HG03354 (cell line): ENCODE measurements around the gene OR2A1.
A peak's percentile ranks its signal among the peaks of the same experiment; 100 is the strongest.
"Not testable (repeated sequence)": the region's sequence is repeated elsewhere in the genome, so short reads cannot be mapped to it uniquely, and the experiment has no call there.

Source experiments
- ATAC-seq: cut with Tn5 transposase; IDR thresholded peaks from one replicate; pipeline ENCODE4 v1.9.1; 2021; ENCODE audit warnings: mild to moderate bottlenecking; ENCODE audit not compliant: unreplicated experiment, poor library complexity, severe bottlenecking

OR2A1 gene

GRCh38 chr7:144311872-144312469 lies at the start of gene OR2A1:
Gene OR2A1, plus strand, starts transcription at chr7:144312419. Its CDS starts 5,706 bp downstream, at chr7:144318125.
- ATAC-seq, result not testable (repeated sequence)

GRCh38 chr7:144264692-144265091 lies 47.5 kb upstream of the OR2A1 start, which contains the start of gene OR2A7:
Gene OR2A7, minus strand, starts transcription at chr7:144264792. Its CDS starts 5,164 bp downstream, at chr7:144259628.
- not testable (repeated sequence) for ATAC-seq

GRCh38 chr7:144269188-144269587 lies 43.0 kb upstream of the OR2A1 start, which contains the start of gene CTAGE8:
Gene CTAGE8, minus strand, starts transcription at chr7:144269288. Its CDS starts 38 bp downstream, at chr7:144269250.
- not testable (repeated sequence) for ATAC-seq

GRCh38 chr7:144275281-144275680 lies 36.9 kb upstream of the OR2A1 start:
- ATAC-seq, result not testable (repeated sequence)

GRCh38 chr7:144280010-144280409 lies 32.2 kb upstream of the OR2A1 start:
- ATAC-seq, result peak; percentile 66

- not testable (repeated sequence) for ATAC-seq
These were observed 30.2 kb upstream of the OR2A1 start for GRCh38 chr7:144281981-144282380.

GRCh38 chr7:144282490-144282889 lies 29.7 kb upstream of the OR2A1 start:
- not testable (repeated sequence) for ATAC-seq

- ATAC-seq, result not testable (repeated sequence)
These were observed 28.5 kb upstream of the OR2A1 start for GRCh38 chr7:144283716-144284115.

- not testable (repeated sequence) for ATAC-seq
These were observed 24.9 kb upstream of the OR2A1 start for GRCh38 chr7:144287171-144287784.

- not testable (repeated sequence) for ATAC-seq
These were observed 20.6 kb upstream of the OR2A1 start for GRCh38 chr7:144291607-144292006.

GRCh38 chr7:144292384-144293161 lies 19.6 kb upstream of the OR2A1 start:
- ATAC-seq, result not testable (repeated sequence)

- peak; percentile 84 for ATAC-seq
These were observed 18.3 kb upstream of the OR2A1 start for GRCh38 chr7:144293794-144294499.

- ATAC-seq, result not testable (repeated sequence)
These were observed 9.5 kb upstream of the OR2A1 start for GRCh38 chr7:144302578-144303303.

GRCh38 chr7:144303607-144304006 lies 8.6 kb upstream of the OR2A1 start:
- not testable (repeated sequence) for ATAC-seq

- not testable (repeated sequence) for ATAC-seq
These were observed 7.1 kb upstream of the OR2A1 start for GRCh38 chr7:144305156-144305555.

GRCh38 chr7:144309702-144310101 lies 2.5 kb upstream of the OR2A1 start:
- ATAC-seq, result not testable (repeated sequence)

GRCh38 chr7:144311218-144311617 lies 1.0 kb upstream of the OR2A1 start:
- not testable (repeated sequence) for ATAC-seq

- ATAC-seq, result not testable (repeated sequence)
These were observed 5.3 kb downstream of the OR2A1 start for GRCh38 chr7:144317537-144317936.

GRCh38 chr7:144319547-144319946 lies 7.3 kb downstream of the OR2A1 start:
- not testable (repeated sequence) for ATAC-seq
